Upper lobe of right lung (tissue), 1 donor: ENCODE data around the gene ABCC10. TPM values are rescaled to one million over a fixed set of nuclear protein-coding genes. Genes with fewer than 3 reads are reported as not detected.

Experiments used
- ATAC-seq: fragments of 200-7000 bp; cut with Tn5 transposase; one replicate; pipeline ENCODE4 v1.9.1; 2020; ENCODE audit warnings: mild to moderate bottlenecking, moderate library complexity
- DNase-seq: peaks from one replicate; pipeline ENCODE4 v3.0.0-alpha.2; 2020
- H3K27ac ChIP-seq: fragments of 200-600 bp; one replicate; pipeline ENCODE4 v1.8.0; 2022
- H3K27me3 ChIP-seq: fragments of 200-600 bp; one replicate; pipeline ENCODE4 v1.8.0; 2022; ENCODE audit warnings: mild to moderate bottlenecking
- H3K36me3 ChIP-seq: fragments of 200-600 bp; one replicate; pipeline ENCODE4 v1.8.0; 2022
- H3K4me1 ChIP-seq: fragments of 200-600 bp; one replicate; pipeline ENCODE4 v1.8.0; 2022
- H3K4me3 ChIP-seq: fragments of 200-600 bp; one replicate; pipeline ENCODE4 v1.8.0; 2022; ENCODE audit warnings: mild to moderate bottlenecking
- H3K9me3 ChIP-seq: fragments of 200-600 bp; one replicate; pipeline ENCODE4 v1.8.0; 2022
- intact Hi-C: fragments of 100-400 bp; cut with DNase I; formaldehyde crosslinking; loops from one replicate; pipeline ENCODE4 v1.11.0; 2022
- total RNA-seq: library from RNA; stranded (reverse); fragmentation: NEBNext Ultra II Directional; extraction: Animal tissue kit (Norgen Biotek cat#: 25700); gene quantifications from one replicate; pipeline ENCODE4 v1.2.1, GENCODE V29; 2021
- TF ChIP-seq, protein P1 (sequence below): fragments of 200-600 bp; IDR thresholded peaks from one replicate; pipeline ENCODE4 v1.8.0; 2022; ENCODE audit warnings: antibody characterized with exemption
- donor health status: DM: no; HTN: yes; CAD: no; lungs with severe emphysema.

Gene ABCC10
- total RNA-seq, 1 donor from 2014 or later = 30.0 TPM

DNA sequence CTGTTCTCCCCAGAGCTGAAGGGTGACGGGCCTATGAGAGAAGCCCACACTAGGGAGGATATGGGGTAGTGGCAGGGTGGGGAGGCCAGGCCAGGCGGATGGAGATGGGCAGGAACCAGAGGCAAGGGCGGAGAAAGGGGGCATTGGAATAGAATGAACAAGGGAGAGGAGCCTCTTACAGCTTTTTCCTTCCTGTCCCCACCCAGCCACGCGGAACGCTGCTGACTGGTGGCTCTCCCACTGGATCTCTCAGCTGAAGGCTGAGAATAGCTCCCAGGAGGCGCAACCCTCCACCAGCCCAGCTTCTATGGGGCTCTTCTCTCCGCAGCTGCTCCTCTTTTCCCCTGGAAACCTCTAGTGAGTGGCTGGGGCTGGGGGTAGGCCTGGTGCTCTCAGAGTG lies 17.2 kb downstream of the ABCC10 start:
- Histone ChIP-seq H3K27ac (no peak overlapping the region), H3K9me3 (no peaks in the 10 kb centered on the region), H3K27me3 (no peaks in the 10 kb centered on the region), H3K4me3 (no peak overlapping the region), H3K4me1 (no peaks in the 10 kb centered on the region), H3K36me3 (peaks cover 94% of the 10 kb centered on the region)
- no peak for DNase-seq
- intact Hi-C loops = no loop called here
- TF ChIP-seq, protein P1, sequence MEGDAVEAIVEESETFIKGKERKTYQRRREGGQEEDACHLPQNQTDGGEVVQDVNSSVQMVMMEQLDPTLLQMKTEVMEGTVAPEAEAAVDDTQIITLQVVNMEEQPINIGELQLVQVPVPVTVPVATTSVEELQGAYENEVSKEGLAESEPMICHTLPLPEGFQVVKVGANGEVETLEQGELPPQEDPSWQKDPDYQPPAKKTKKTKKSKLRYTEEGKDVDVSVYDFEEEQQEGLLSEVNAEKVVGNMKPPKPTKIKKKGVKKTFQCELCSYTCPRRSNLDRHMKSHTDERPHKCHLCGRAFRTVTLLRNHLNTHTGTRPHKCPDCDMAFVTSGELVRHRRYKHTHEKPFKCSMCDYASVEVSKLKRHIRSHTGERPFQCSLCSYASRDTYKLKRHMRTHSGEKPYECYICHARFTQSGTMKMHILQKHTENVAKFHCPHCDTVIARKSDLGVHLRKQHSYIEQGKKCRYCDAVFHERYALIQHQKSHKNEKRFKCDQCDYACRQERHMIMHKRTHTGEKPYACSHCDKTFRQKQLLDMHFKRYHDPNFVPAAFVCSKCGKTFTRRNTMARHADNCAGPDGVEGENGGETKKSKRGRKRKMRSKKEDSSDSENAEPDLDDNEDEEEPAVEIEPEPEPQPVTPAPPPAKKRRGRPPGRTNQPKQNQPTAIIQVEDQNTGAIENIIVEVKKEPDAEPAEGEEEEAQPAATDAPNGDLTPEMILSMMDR = no peak
- no peak for ATAC-seq

- no peak overlapping the region for H3K4me3 ChIP-seq
- no peak for DNase-seq
- H3K9me3 ChIP-seq = no peaks in the 10 kb centered on the region
- peaks cover 95% of the 10 kb centered on the region for H3K36me3 ChIP-seq
- TF ChIP-seq, protein P1 = no peak
- no peaks in the 10 kb centered on the region for H3K4me1 ChIP-seq
- no peaks in the 10 kb centered on the region for H3K27me3 ChIP-seq
- intact Hi-C loops = no loop called here
- H3K27ac ChIP-seq = no peak overlapping the region
- no peak for ATAC-seq
Measured at GRCh38 chr6:43445576-43445975, 18.2 kb downstream of the ABCC10 start.

- peaks cover 85% of the 10 kb centered on the region for H3K36me3 ChIP-seq
- DNase-seq = no peak
Measured at GRCh38 chr6:43447604-43448003, 20.3 kb downstream of the ABCC10 start.

DNA sequence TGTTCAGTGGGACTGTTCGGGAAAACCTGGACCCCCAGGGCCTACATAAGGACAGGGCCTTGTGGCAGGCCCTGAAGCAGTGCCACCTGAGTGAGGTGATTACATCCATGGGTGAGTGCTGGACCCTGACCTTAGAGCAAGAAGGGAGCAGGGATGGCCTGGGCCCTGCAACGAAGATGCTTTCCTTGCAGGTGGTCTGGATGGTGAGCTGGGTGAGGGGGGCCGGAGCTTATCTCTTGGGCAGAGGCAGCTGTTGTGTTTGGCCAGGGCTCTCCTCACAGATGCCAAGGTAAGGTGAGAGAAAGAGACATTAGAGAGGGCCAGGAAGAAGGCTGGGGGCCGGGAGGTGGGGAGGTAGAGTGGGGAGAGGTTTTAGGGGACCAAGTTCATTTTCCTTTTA lies 21.6 kb downstream of the ABCC10 start:
- Histone ChIP-seq H3K27me3 (no peaks in the 10 kb centered on the region), H3K36me3 (peaks cover 71% of the 10 kb centered on the region), H3K4me1 (no peaks in the 10 kb centered on the region), H3K27ac (no peak overlapping the region), H3K9me3 (no peaks in the 10 kb centered on the region), H3K4me3 (no peak overlapping the region)
- no peak for DNase-seq
- ATAC-seq = no peak
- TF ChIP-seq, protein P1 = no peak
- intact Hi-C loops = no loop called here

More at GRCh38 chr6:43447604-43448003, 20.3 kb downstream of the ABCC10 start:
- no peaks in the 10 kb centered on the region for H3K9me3 ChIP-seq
- no peak overlapping the region for H3K4me3 ChIP-seq
- no peak for ATAC-seq
- H3K4me1 ChIP-seq = no peaks in the 10 kb centered on the region
- TF ChIP-seq, protein P1 = no peak
- H3K27ac ChIP-seq = no peak overlapping the region
- H3K27me3 ChIP-seq = no peaks in the 10 kb centered on the region
- intact Hi-C loops = no loop called here

GRCh38 chr6:43450699-43451131 lies 23.4 kb downstream of the ABCC10 start:
- no peak for ATAC-seq
- intact Hi-C loops = loop anchor here (10.0 kb wide), 1 partner anchor 54 kb away; no protein-coding TSS in a partner anchor

More at GRCh38 chr6:43450699-43451131, 23.4 kb downstream of the ABCC10 start:
- no peaks in the 10 kb centered on the region for H3K9me3 ChIP-seq
- peaks cover 2% of the 10 kb centered on the region for H3K4me1 ChIP-seq
- H3K27ac ChIP-seq = no peak overlapping the region
- H3K4me3 ChIP-seq = no peak overlapping the region
- peaks cover 54% of the 10 kb centered on the region for H3K36me3 ChIP-seq
- no peaks in the 10 kb centered on the region for H3K27me3 ChIP-seq
- TF ChIP-seq, protein P1 = no peak
- DNase-seq = no peak
